C4-2B (cell line): ENCODE data around the gene TEX29.

ENCODE experiments used
- ZFX ChIP-seq: fragments of 450-650 bp; IDR thresholded peaks from 2 replicates; pipeline ENCODE4 v1.6.1; 2017
- TF ChIP-seq, protein P1 (sequence below): fragments of 450-650 bp; conservative IDR thresholded peaks from 2 replicates; pipeline ENCODE4 v1.5.1; 2017; ENCODE audit warnings: mild to moderate bottlenecking

DNA sequence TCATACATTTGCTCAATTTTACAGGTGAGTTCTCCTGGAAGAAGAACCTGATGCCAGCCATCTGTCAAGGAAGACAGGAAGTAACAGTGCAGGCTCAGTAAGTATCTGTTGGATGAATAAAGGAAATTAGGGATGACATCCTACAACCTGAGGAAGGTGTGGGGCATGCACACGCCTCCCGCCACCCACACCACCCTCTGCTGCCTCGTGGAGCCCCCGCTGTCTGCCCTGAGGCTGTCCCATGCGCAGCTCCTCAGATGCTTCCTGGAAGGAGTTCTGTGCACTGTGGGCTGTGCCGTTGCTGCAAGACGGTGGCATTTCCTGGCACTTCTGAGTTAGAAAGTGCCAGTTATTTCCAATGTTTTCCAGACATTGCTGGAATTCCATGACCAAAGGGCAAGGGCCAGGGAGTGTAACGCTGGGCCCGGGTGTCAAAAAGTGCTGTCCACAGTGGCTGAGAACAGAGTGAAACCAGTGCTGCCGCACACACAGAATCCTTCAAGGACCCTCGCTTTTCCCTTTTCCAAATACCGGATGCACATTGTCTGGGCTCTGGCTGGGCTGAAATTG lies 4.2 kb upstream of the TEX29 start:
- TF ChIP-seq, protein P1, sequence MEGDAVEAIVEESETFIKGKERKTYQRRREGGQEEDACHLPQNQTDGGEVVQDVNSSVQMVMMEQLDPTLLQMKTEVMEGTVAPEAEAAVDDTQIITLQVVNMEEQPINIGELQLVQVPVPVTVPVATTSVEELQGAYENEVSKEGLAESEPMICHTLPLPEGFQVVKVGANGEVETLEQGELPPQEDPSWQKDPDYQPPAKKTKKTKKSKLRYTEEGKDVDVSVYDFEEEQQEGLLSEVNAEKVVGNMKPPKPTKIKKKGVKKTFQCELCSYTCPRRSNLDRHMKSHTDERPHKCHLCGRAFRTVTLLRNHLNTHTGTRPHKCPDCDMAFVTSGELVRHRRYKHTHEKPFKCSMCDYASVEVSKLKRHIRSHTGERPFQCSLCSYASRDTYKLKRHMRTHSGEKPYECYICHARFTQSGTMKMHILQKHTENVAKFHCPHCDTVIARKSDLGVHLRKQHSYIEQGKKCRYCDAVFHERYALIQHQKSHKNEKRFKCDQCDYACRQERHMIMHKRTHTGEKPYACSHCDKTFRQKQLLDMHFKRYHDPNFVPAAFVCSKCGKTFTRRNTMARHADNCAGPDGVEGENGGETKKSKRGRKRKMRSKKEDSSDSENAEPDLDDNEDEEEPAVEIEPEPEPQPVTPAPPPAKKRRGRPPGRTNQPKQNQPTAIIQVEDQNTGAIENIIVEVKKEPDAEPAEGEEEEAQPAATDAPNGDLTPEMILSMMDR, result no peak
- TF ChIP-seq ZFX, result no peak
